GM18499 (cell line): ENCODE results near the gene C3orf85.

Experiments
- ATAC-seq: cut with Tn5 transposase; IDR thresholded peaks from one replicate; pipeline ENCODE4 v1.9.1; 2021; ENCODE audit warnings: moderate number of reproducible peaks; ENCODE audit not compliant: insufficient read depth, unreplicated experiment

C3orf85 gene

DNA sequence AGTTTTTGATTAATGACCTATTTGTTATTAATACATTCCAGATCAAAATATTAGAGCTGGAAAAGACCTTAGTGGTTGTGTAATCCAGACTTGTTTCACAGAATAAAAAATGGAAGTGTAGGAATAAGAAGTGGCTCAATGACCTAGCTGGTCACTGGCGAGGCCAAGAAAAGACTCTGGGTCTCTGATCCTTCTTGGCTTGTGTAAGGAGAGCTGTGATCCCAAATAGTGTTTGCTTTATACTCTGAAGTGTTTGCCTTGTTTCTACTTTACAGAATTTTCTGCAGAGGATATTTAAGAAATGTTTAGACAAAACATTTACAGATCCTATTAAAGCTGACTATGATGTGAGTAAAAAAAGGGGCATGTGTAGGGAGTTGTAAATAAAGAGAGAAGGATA is 7.1 kb downstream of the C3orf85 start:
- ATAC-seq: no peak

DNA sequence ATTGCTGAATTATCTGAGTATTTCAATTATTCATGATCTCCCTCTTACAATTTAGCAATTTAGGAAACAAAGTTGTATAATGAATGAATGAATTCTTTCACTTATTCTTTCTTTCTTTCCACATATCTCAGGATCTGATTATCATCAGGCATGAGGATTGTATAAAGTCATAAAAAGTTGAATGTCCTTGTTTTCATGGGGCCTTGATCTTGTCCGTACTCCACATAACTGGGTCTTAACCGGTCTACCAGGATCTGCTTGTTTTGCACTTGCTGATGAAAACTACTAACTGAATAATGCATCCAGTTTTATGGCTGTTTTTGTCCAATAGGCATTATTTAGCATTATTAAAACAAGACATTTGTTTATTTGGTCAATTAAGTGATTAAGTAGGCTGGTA is 12.6 kb downstream of the C3orf85 start:
- no peak for ATAC-seq

DNA sequence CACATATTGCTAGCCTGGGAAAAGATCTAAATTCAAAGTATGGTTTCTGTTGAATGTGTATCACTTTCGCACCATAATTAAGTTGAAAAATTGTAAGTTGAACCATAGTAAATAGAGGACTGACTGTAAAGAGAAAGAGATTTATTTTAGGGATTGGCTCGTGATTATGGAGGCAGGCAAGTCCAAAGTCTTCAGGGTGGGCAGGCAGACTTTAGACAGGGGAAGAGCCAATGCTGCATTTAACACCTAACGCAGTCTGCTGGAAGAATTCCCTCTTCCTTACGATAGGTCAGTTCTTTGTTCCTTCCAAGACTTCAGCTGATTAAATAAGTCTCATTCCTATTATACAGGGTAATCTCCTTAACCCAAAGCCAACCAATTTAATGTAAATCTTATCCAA is 15.8 kb downstream of the C3orf85 start:
- no peak for ATAC-seq

- no peak for ATAC-seq
Observed at GRCh38 chr3:109154979-109155378, 18.5 kb downstream of the C3orf85 start.

DNA sequence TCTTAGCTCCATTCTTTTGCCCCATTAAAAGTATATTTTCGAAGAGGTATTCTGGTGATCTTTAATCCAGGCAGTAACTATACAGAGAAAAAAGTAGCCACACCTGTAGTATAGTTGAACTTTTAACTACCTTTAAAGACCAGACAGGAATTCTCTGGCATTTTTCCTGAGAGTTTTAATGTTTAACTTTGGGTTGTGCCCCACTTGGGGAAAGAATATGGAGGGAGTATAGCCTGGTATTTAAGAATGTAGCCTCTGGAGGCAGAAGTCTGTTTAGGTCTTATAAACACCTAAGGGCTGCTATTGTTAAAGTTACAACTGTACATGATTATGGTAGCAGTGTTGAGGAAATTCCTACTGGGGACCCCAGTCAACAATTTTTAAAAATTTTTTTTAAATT is 19.3 kb downstream of the C3orf85 start:
- no peak for ATAC-seq

- no peak for ATAC-seq
Observed at GRCh38 chr3:109161487-109162123, 25.1 kb downstream of the C3orf85 start.

DNA sequence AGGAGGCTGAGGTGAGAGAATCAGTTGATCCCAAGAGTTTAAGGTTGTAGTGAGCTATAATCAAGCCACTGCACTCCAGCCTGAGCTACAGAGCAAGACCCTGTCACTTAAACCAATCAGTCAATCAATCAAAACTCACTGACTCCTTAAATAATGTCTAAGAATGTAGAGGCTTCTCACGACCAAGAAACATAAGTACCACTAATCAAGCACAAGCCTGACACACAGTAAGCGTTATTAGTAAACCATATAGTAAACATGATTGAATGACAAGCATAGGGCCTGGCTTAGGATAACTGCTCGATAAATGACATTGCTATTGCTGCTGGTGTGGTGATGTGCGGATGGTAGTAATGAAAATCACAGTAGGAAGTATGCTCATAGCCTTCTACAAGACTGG is 29.4 kb downstream of the C3orf85 start:
- ATAC-seq: no peak

GRCh38 chr3:109171479-109171878 is 35.0 kb downstream of the C3orf85 start:
- ATAC-seq: no peak

- no peak for ATAC-seq
Observed at GRCh38 chr3:109175411-109175810, 38.9 kb downstream of the C3orf85 start.

- ATAC-seq: no peak
Observed at GRCh38 chr3:109176726-109177125, 40.2 kb downstream of the C3orf85 start.

GRCh38 chr3:109177908-109178307 is 41.4 kb downstream of the C3orf85 start:
- ATAC-seq: no peak

DNA sequence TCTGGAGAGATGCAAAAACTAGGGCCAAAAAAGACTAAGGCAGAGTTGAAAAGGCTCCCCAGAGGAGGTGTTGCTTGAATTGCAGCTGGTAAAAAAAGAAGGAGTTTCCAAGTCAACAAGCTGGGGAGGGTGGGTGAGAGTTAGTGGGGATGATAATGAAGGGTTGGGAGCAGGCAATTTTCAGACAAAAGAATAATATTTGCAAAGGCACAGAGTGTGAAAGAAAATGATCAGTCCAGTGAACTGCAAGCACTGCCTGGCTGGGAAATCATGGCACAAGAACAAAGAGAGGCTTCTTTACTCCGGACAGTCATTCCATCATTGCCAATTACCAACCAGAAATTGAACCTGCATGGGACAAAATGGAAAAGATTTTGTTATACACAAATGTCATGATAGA is 42.2 kb downstream of the C3orf85 start:
- ATAC-seq: no peak

DNA sequence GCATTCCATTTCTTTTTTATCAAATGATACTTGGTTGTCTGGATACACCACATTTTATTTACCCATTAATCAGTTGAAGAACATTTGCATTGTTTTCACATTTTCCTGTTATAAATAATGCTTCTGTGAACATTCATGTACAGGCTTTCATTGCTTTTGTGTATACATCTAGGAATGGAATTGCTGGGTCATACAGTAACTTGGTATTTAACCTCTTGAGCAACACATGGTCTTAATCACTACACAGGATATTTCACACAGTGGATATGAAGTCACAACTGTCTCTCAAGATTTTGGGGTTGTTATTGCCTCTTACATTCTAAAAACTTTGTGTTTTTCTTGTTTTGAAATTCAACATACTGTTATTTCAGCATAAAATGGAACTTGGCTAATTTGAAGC is 48.2 kb downstream of the C3orf85 start:
- ATAC-seq: no peak

- no peak for ATAC-seq
Observed at GRCh38 chr3:109187390-109187789, 50.9 kb downstream of the C3orf85 start.

DNA sequence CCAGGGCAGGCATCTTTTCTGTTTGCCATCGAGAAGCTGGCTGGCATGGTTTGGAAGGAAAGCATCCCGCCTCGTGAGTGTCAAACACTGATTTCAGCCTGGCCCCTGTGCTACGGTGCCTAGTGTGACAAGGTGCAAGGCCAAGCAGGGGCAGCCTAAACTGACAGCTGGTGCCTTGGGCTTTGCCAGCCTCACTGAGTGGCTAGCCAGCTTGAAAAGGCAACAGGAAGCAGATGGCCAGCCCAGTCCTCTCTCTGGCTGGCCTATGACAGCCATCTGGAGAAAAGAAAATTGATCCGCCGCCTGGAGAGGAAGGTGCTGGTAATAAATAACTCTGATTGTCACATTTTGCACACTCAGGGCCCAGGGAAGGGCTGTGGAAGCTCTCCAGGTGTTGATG is 52.2 kb downstream of the C3orf85 start:
- no peak for ATAC-seq

GRCh38 chr3:109191421-109191820 is 54.9 kb downstream of the C3orf85 start:
- ATAC-seq: no peak

- no peak for ATAC-seq
Observed at GRCh38 chr3:109195815-109196214, 59.3 kb downstream of the C3orf85 start.
